Measurements from ENCODE around the gene C1orf50. TPM values are rescaled to one million over a fixed set of nuclear protein-coding genes. Genes with fewer than 3 reads are reported as not detected.

C1orf50 gene
- total RNA-seq, 2 experiments from 2014 or later, result 4.1 to 4.7 TPM

DNA sequence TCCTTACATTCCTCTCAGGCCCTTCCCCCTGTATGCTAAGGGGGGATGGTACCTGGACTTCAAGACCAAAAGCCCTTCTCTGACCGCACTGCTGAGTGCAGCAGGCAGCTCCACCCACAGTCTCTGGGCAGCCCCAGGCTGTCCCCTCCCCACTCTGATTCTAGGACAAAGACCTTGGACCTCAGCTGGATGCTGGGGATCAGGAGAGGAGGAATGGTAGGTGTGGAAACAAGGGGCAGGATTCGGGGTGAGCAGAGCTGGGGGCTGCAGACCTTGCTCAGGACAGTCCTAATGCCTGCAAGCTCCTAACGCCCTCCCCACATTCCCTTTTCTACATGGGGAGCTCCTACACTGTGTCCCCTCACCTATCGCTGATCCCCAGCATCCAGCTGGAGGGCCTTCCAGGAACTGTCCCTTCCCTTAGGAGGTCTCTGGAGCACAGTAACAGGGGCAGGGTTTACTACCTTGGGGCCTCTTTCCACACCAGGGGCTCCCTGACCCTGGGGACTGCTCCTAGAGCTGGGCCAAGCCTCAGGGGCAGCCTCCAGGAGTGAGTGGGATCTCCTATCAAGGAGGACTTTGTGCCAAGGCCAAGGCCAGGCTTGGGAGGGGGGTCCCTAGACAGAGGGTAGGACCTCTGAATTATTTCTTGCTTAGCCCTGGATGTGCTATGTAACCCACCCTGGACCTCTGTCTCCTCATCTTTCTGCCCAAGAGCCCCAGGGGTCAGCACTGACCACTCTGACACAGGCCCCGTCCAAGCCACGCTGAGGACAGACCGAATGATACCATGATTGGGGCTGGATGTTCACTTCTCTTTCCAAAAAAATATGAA is 32.6 kb upstream of the C1orf50 start:
- no peak for DNase-seq
- CTCF ChIA-PET, result interaction anchor here (0.6 kb wide), 1 partner anchor 11 kb away, joined by 3 read pairs; no protein-coding TSS in a partner anchor
- Mint-ChIP-seq H3K4me3 (no peak overlapping the region), H3K4me1 (ENCODE audit: low read depth) (peaks cover 11% of the 10 kb centered on the region), H3K27ac (no peak overlapping the region), H3K36me3 (ENCODE audit: low read depth) (no peaks in the 10 kb centered on the region), H3K27me3 (ENCODE audit: low read depth) (no peaks in the 10 kb centered on the region), H3K9me3 (no peaks in the 10 kb centered on the region)
- intact Hi-C loops (cut with micrococcal nuclease), result no loop called here

GRCh38 chr1:42735056-42735455 is 32.0 kb upstream of the C1orf50 start:
- H3K9me3 Mint-ChIP-seq, result no peaks in the 10 kb centered on the region
- peaks cover 11% of the 10 kb centered on the region for H3K4me1 Mint-ChIP-seq (ENCODE audit: low read depth)
- H3K27me3 Mint-ChIP-seq (ENCODE audit: low read depth), result no peaks in the 10 kb centered on the region
- CTCF ChIA-PET, result interaction anchor here (1.7 kb wide), 1 partner anchor 11 kb away, joined by 6 read pairs; no protein-coding TSS in a partner anchor
- intact Hi-C loops (cut with micrococcal nuclease), result no loop called here
- H3K4me3 Mint-ChIP-seq, result no peak overlapping the region
- no peak overlapping the region for H3K27ac Mint-ChIP-seq
- no peak for DNase-seq
- no peaks in the 10 kb centered on the region for H3K36me3 Mint-ChIP-seq (ENCODE audit: low read depth)

- no peaks in the 10 kb centered on the region for H3K36me3 Mint-ChIP-seq (ENCODE audit: low read depth)
- intact Hi-C loops (cut with micrococcal nuclease), result no loop called here
- CTCF ChIA-PET, result interaction anchor here (0.5 to 1.7 kb wide), 3 partner anchors 11 to 226 kb away, joined by 3 to 6 read pairs (median 3); no protein-coding TSS in a partner anchor
- peaks cover 11% of the 10 kb centered on the region for H3K4me1 Mint-ChIP-seq (ENCODE audit: low read depth)
- DNase-seq, result no peak
- no peaks in the 10 kb centered on the region for H3K9me3 Mint-ChIP-seq
- no peak overlapping the region for H3K4me3 Mint-ChIP-seq
- H3K27me3 Mint-ChIP-seq (ENCODE audit: low read depth), result no peaks in the 10 kb centered on the region
- H3K27ac Mint-ChIP-seq, result no peak overlapping the region
These were observed 31.5 kb upstream of the C1orf50 start for GRCh38 chr1:42735477-42736105.

GRCh38 chr1:42736152-42736551 is 30.9 kb upstream of the C1orf50 start:
- CTCF ChIA-PET, result interaction anchor here (0.5 to 1.7 kb wide), 3 partner anchors 10 to 226 kb away, joined by 3 to 6 read pairs (median 3); no protein-coding TSS in a partner anchor
- no peak overlapping the region for H3K4me3 Mint-ChIP-seq
- H3K4me1 Mint-ChIP-seq (ENCODE audit: low read depth), result peaks cover 8% of the 10 kb centered on the region
- intact Hi-C loops (cut with micrococcal nuclease), result no loop called here
- H3K27me3 Mint-ChIP-seq (ENCODE audit: low read depth), result no peaks in the 10 kb centered on the region
- H3K36me3 Mint-ChIP-seq (ENCODE audit: low read depth), result no peaks in the 10 kb centered on the region
- DNase-seq, result no peak
- H3K27ac Mint-ChIP-seq, result no peak overlapping the region
- no peaks in the 10 kb centered on the region for H3K9me3 Mint-ChIP-seq

GRCh38 chr1:42736571-42737200 is 30.4 kb upstream of the C1orf50 start:
- DNase-seq, result no peak
- Mint-ChIP-seq H3K4me1 (ENCODE audit: low read depth) (peaks cover 8% of the 10 kb centered on the region), H3K36me3 (ENCODE audit: low read depth) (no peaks in the 10 kb centered on the region), H3K9me3 (no peaks in the 10 kb centered on the region), H3K4me3 (no peak overlapping the region), H3K27ac (no peak overlapping the region), H3K27me3 (ENCODE audit: low read depth) (no peaks in the 10 kb centered on the region)
- intact Hi-C loops (cut with micrococcal nuclease), result no loop called here
- CTCF ChIA-PET, result interaction anchor here (0.8 to 1.7 kb wide), 3 partner anchors 10 to 30 kb away, joined by 3 to 6 read pairs (median 4); partner anchors contain the start of gene P3H1

GRCh38 chr1:42737257-42737656 is 29.8 kb upstream of the C1orf50 start:
- no peaks in the 10 kb centered on the region for H3K36me3 Mint-ChIP-seq (ENCODE audit: low read depth)
- no peak overlapping the region for H3K27ac Mint-ChIP-seq
- H3K4me1 Mint-ChIP-seq (ENCODE audit: low read depth), result peaks cover 8% of the 10 kb centered on the region
- CTCF ChIA-PET, result interaction anchor here (0.8 to 1.4 kb wide), 2 partner anchors 10 to 29 kb away, joined by 3 to 4 read pairs; partner anchors contain the start of gene P3H1
- H3K9me3 Mint-ChIP-seq, result no peaks in the 10 kb centered on the region
- H3K4me3 Mint-ChIP-seq, result no peak overlapping the region
- intact Hi-C loops (cut with micrococcal nuclease), result no loop called here
- no peak for DNase-seq
- no peaks in the 10 kb centered on the region for H3K27me3 Mint-ChIP-seq (ENCODE audit: low read depth)

- Mint-ChIP-seq H3K4me1 (ENCODE audit: low read depth) (peaks cover 8% of the 10 kb centered on the region), H3K27ac (no peak overlapping the region), H3K4me3 (no peak overlapping the region), H3K9me3 (no peaks in the 10 kb centered on the region), H3K36me3 (ENCODE audit: low read depth) (no peaks in the 10 kb centered on the region), H3K27me3 (ENCODE audit: low read depth) (no peaks in the 10 kb centered on the region)
- DNase-seq, result no peak
- CTCF ChIA-PET, result interaction anchor here (1.4 kb wide), 2 partner anchors 9 to 28 kb away, joined by 4 to 5 read pairs; partner anchors contain the start of gene P3H1
- intact Hi-C loops (cut with micrococcal nuclease), result no loop called here
These were observed 28.9 kb upstream of the C1orf50 start for GRCh38 chr1:42737986-42738677.

- H3K27me3 Mint-ChIP-seq (ENCODE audit: low read depth), result no peaks in the 10 kb centered on the region
- peaks cover 8% of the 10 kb centered on the region for H3K4me1 Mint-ChIP-seq (ENCODE audit: low read depth)
- no peaks in the 10 kb centered on the region for H3K9me3 Mint-ChIP-seq
- DNase-seq, result no peak
- CTCF ChIA-PET, result interaction anchor here (1.4 kb wide), 1 partner anchor 8 kb away, joined by 5 read pairs; no protein-coding TSS in a partner anchor
- H3K4me3 Mint-ChIP-seq, result no peak overlapping the region
- H3K36me3 Mint-ChIP-seq (ENCODE audit: low read depth), result no peaks in the 10 kb centered on the region
- no peak overlapping the region for H3K27ac Mint-ChIP-seq
- intact Hi-C loops (cut with micrococcal nuclease), result no loop called here
These were observed 28.3 kb upstream of the C1orf50 start for GRCh38 chr1:42738678-42739226.

DNA sequence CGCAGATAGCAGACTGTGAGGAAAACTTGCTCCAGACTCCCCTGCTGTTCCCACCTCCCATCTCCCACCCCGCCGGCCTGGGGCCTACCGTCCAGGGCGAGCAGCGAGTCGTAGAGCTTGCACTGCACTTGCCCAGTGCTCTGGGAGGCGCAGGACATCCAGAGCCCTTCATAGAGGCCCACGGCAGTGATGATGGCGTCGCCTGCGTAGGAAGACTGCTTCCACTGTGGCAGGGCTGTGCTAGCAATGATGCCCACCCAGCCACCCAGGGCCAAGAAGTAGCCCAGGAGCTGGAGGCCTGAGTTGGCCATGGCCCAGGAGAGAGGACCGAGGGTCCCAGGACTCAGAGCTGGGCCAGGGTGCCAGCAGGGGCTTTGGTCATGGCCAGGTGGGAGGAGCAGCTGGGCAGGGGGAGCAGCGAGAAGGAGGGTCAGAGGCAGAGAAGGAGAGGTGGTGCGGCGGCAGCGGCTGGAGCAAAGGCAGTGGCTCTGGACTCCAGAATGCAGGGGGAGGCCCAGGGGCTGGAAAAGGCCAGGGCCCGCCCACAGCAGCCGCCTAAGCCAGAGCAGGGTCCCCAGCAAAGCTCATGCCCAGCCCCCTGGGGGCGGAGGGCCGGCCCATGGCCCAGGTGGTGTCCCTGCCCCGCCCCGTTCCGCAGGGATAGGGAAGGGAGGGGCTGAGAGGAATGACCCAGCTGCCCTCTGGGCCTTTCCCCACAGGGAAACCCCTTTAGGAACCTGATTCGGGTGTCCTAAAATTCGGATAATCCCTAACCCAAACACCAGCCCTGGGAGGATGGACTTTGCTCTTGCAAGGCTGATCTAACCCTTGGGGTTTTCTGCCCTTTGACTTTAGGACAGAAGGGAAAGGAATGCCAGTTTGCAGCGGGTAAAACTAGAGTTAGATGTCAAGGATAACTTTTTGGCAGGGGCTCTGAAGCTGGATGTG is 27.0 kb upstream of the C1orf50 start, which contains the start of gene CLDN19:
CLDN19 (minus strand) TSS at position 484 of the 948 bp plus-strand sequence; CDS start at position 311, 173 bp downstream.
- DNase-seq, result no peak
- H3K4me1 Mint-ChIP-seq (ENCODE audit: low read depth), result peaks cover 8% of the 10 kb centered on the region
- CTCF ChIA-PET, result no interaction called here
- no peaks in the 10 kb centered on the region for H3K27me3 Mint-ChIP-seq (ENCODE audit: low read depth)
- H3K27ac Mint-ChIP-seq, result no peak within 1 kb of the TSS
- no peaks in the 10 kb centered on the region for H3K9me3 Mint-ChIP-seq
- intact Hi-C loops (cut with micrococcal nuclease), result no loop called here
- no peaks in the 10 kb centered on the region for H3K36me3 Mint-ChIP-seq (ENCODE audit: low read depth)
- H3K4me3 Mint-ChIP-seq, result no peak within 1 kb of the TSS

DNA sequence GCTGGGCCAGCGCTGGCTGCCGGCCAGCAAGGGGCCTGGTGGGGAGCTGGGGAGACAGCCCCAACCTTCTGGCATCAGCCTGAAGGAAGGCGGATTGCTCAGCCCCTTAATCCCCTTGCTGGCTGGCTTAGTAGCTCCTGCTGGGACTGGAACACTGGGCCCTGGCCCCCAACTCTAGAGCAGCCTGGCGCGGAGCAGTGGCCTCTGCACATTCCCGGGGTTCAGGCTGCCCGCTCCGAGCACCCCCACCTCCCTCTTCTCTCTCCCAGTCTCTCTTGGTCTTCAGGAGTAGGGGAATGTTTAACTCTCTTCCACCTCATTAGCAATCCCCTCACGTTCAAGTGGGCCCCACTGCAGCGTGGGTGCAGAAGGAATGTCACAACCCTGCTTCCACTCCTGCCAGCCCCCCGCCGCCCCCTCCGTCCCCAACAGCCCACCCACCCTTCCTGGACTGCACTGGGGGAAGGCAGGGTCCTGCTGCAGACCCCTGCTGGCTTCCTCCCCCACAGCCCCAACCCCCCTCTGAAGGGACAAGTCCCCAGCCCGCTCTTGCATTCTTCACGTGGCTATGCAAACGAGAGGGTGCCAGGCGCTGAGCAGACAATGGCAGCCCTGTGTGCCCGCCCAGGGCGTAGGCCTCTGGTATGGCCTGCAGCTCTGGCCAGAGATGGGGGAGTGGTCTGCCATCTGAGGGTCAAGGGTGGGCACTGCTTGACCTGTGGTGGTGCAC is 26.0 kb upstream of the C1orf50 start:
- CTCF ChIA-PET, result no interaction called here
- Mint-ChIP-seq H3K9me3 (no peaks in the 10 kb centered on the region), H3K27ac (no peak overlapping the region), H3K27me3 (ENCODE audit: low read depth) (no peaks in the 10 kb centered on the region), H3K4me3 (no peak overlapping the region), H3K4me1 (ENCODE audit: low read depth) (peaks cover 8% of the 10 kb centered on the region), H3K36me3 (ENCODE audit: low read depth) (no peaks in the 10 kb centered on the region)
- DNase-seq, result no peak
- intact Hi-C loops (cut with micrococcal nuclease), result no loop called here
